Renal cortical epithelial cell (primary cell): ENCODE measurements around the gene GSE1. TPM values are rescaled to one million over a fixed set of nuclear protein-coding genes. Genes with fewer than 3 reads are reported as not detected.

ENCODE experiments used
- DNase-seq: peaks from one replicate; pipeline ENCODE4 v3.0.0-alpha.2; 2011; ENCODE audit warnings: low read depth
- total RNA-seq: library from RNA; depleted of rRNA; stranded (reverse); fragments of >200 nt; gene quantifications from 2 replicates; pipeline ENCODE4 v1.2.3, GENCODE V29; 2014

Gene GSE1
- total RNA-seq, 1 donor from 2014 or later: 44.6 TPM

- no peak for DNase-seq
Observed at GRCh38 chr16:85631802-85632393, 18.8 kb downstream of the GSE1 start.

GRCh38 chr16:85632709-85633437, 19.8 kb downstream of the GSE1 start:
- no peak for DNase-seq

- DNase-seq: no peak
Observed at GRCh38 chr16:85633438-85633743, 20.3 kb downstream of the GSE1 start.

- DNase-seq: no peak
Observed at GRCh38 chr16:85633888-85634287, 20.8 kb downstream of the GSE1 start.

- no peak for DNase-seq
Observed at GRCh38 chr16:85634747-85635544, 21.8 kb downstream of the GSE1 start.

GRCh38 chr16:85635545-85636140, 22.5 kb downstream of the GSE1 start:
- no peak for DNase-seq

GRCh38 chr16:85636234-85636812, 23.2 kb downstream of the GSE1 start:
- DNase-seq: no peak

- DNase-seq: no peak
Observed at GRCh38 chr16:85637061-85637807, 24.1 kb downstream of the GSE1 start.

GRCh38 chr16:85637808-85638647, 24.9 kb downstream of the GSE1 start:
- DNase-seq: peak; percentile 74

- no peak for DNase-seq
Observed at GRCh38 chr16:85638695-85639409, 25.7 kb downstream of the GSE1 start.

- no peak for DNase-seq
Observed at GRCh38 chr16:85639529-85640253, 26.6 kb downstream of the GSE1 start.

- DNase-seq: no peak
Observed at GRCh38 chr16:85640254-85640558, 27.1 kb downstream of the GSE1 start.

GRCh38 chr16:85640585-85640984, 27.5 kb downstream of the GSE1 start:
- no peak for DNase-seq

- no peak for DNase-seq
Observed at GRCh38 chr16:85641305-85641704, 28.2 kb downstream of the GSE1 start.

- DNase-seq: peak; percentile 25
Observed at GRCh38 chr16:85641776-85642176, 28.7 kb downstream of the GSE1 start.

- DNase-seq: no peak
Observed at GRCh38 chr16:85642762-85643358, 29.7 kb downstream of the GSE1 start.

- no peak for DNase-seq
Observed at GRCh38 chr16:85643631-85644030, 30.5 kb downstream of the GSE1 start.

- DNase-seq: no peak
Observed at GRCh38 chr16:85644093-85644712, 31.1 kb downstream of the GSE1 start.
